Measurements from ENCODE around the gene RTL9. TPM values are rescaled to one million over a fixed set of nuclear protein-coding genes. Genes with fewer than 3 reads are reported as not detected.

Gene RTL9
- total and polyA plus RNA-seq, 2 experiments from 2014 or later, result 0.31 TPM; not detected in 1

DNA sequence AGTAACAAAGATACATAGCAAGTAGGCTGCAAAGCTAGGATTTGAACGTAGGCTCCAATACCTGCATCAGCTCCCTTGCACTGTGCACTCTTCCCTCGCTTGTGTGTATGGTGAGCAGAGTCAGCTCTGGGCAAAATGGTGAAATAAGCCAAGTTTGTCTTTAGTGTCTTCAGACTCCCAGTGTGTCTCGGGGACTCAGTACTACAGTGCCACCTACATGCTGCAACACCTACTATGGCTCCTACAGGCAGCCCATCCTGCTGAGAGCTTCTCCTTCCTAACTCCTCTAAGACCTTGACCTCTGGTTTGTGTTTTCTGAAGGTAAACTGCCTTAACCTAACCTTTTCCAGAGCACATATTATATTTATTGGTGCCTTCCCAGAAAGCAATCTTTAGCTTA lies 42.5 kb downstream of the RTL9 start:
- Mint-ChIP-seq H3K4me1 (peaks cover 19% of the 10 kb centered on the region), H3K36me3 (ENCODE audit: low read depth) (no peaks in the 10 kb centered on the region), H3K4me3 (no peak overlapping the region), H3K9me3 (no peaks in the 10 kb centered on the region), H3K27ac (no peak overlapping the region), H3K27me3 (ENCODE audit: insufficient read depth, low read depth, poor library complexity) (peaks cover 2% of the 10 kb centered on the region)
- Histone ChIP-seq H3K4me1 (ENCODE audit: insufficient read depth) (peaks cover 7% of the 10 kb centered on the region; the same call in 1 of the 2 replicates), H4K20me1 (replicated peaks; ENCODE audit: insufficient read depth) (no peaks in the 10 kb centered on the region), H3K27ac (ENCODE audit: low read depth) (no peak overlapping the region), H3K4me3 (no peak overlapping the region), H3K9me2 (ENCODE audit: insufficient read depth) (no peaks in the 10 kb centered on the region), H3K27me3 (ENCODE audit: insufficient read depth) (no peaks in the 10 kb centered on the region), H3F3A (replicated peaks; ENCODE audit: low read depth) (no peaks in the 10 kb centered on the region), H2AFZ (no peak overlapping the region), H3K4me2 (no peak overlapping the region), H3K79me2 (replicated peaks; ENCODE audit: insufficient read depth) (no peaks in the 10 kb centered on the region), H3K36me3 (ENCODE audit: insufficient read depth) (no peaks in the 10 kb centered on the region)
- no peak for DNase-seq (ENCODE audit: low spot score)
- ATAC-seq, result peak; percentile 41; the same call in 2 of the 3 replicates
- TF ChIP-seq, protein P1, sequence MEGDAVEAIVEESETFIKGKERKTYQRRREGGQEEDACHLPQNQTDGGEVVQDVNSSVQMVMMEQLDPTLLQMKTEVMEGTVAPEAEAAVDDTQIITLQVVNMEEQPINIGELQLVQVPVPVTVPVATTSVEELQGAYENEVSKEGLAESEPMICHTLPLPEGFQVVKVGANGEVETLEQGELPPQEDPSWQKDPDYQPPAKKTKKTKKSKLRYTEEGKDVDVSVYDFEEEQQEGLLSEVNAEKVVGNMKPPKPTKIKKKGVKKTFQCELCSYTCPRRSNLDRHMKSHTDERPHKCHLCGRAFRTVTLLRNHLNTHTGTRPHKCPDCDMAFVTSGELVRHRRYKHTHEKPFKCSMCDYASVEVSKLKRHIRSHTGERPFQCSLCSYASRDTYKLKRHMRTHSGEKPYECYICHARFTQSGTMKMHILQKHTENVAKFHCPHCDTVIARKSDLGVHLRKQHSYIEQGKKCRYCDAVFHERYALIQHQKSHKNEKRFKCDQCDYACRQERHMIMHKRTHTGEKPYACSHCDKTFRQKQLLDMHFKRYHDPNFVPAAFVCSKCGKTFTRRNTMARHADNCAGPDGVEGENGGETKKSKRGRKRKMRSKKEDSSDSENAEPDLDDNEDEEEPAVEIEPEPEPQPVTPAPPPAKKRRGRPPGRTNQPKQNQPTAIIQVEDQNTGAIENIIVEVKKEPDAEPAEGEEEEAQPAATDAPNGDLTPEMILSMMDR (conservative IDR thresholded peaks at IDR 0.05; ENCODE audit: low read depth in 2 of 2), result peak in 1 of 2 experiments; percentile 53; a peak in 2 of 4 replicates
- TF ChIP-seq EZH2 (IDR thresholded peaks at IDR 0.05; ENCODE audit: low read depth, unreplicated experiment), result no peak
- no peak for TF ChIP-seq JUNB (IDR thresholded peaks at IDR 0.05; ENCODE audit: unreplicated experiment)
- no peak for TF ChIP-seq CREB1 (CRISPR knock-in tag; IDR thresholded peaks at IDR 0.05; ENCODE audit: low read depth)
- TF ChIP-seq EZH2phosphoT487 (IDR thresholded peaks at IDR 0.05; ENCODE audit: unreplicated experiment), result no peak
- TF ChIP-seq STAT1 (IDR thresholded peaks at IDR 0.05; ENCODE audit: unreplicated experiment), result no peak
- TF ChIP-seq, protein P2, sequence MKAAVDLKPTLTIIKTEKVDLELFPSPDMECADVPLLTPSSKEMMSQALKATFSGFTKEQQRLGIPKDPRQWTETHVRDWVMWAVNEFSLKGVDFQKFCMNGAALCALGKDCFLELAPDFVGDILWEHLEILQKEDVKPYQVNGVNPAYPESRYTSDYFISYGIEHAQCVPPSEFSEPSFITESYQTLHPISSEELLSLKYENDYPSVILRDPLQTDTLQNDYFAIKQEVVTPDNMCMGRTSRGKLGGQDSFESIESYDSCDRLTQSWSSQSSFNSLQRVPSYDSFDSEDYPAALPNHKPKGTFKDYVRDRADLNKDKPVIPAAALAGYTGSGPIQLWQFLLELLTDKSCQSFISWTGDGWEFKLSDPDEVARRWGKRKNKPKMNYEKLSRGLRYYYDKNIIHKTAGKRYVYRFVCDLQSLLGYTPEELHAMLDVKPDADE (IDR thresholded peaks at IDR 0.05), result no peak
- TF ChIP-seq, protein P3, sequence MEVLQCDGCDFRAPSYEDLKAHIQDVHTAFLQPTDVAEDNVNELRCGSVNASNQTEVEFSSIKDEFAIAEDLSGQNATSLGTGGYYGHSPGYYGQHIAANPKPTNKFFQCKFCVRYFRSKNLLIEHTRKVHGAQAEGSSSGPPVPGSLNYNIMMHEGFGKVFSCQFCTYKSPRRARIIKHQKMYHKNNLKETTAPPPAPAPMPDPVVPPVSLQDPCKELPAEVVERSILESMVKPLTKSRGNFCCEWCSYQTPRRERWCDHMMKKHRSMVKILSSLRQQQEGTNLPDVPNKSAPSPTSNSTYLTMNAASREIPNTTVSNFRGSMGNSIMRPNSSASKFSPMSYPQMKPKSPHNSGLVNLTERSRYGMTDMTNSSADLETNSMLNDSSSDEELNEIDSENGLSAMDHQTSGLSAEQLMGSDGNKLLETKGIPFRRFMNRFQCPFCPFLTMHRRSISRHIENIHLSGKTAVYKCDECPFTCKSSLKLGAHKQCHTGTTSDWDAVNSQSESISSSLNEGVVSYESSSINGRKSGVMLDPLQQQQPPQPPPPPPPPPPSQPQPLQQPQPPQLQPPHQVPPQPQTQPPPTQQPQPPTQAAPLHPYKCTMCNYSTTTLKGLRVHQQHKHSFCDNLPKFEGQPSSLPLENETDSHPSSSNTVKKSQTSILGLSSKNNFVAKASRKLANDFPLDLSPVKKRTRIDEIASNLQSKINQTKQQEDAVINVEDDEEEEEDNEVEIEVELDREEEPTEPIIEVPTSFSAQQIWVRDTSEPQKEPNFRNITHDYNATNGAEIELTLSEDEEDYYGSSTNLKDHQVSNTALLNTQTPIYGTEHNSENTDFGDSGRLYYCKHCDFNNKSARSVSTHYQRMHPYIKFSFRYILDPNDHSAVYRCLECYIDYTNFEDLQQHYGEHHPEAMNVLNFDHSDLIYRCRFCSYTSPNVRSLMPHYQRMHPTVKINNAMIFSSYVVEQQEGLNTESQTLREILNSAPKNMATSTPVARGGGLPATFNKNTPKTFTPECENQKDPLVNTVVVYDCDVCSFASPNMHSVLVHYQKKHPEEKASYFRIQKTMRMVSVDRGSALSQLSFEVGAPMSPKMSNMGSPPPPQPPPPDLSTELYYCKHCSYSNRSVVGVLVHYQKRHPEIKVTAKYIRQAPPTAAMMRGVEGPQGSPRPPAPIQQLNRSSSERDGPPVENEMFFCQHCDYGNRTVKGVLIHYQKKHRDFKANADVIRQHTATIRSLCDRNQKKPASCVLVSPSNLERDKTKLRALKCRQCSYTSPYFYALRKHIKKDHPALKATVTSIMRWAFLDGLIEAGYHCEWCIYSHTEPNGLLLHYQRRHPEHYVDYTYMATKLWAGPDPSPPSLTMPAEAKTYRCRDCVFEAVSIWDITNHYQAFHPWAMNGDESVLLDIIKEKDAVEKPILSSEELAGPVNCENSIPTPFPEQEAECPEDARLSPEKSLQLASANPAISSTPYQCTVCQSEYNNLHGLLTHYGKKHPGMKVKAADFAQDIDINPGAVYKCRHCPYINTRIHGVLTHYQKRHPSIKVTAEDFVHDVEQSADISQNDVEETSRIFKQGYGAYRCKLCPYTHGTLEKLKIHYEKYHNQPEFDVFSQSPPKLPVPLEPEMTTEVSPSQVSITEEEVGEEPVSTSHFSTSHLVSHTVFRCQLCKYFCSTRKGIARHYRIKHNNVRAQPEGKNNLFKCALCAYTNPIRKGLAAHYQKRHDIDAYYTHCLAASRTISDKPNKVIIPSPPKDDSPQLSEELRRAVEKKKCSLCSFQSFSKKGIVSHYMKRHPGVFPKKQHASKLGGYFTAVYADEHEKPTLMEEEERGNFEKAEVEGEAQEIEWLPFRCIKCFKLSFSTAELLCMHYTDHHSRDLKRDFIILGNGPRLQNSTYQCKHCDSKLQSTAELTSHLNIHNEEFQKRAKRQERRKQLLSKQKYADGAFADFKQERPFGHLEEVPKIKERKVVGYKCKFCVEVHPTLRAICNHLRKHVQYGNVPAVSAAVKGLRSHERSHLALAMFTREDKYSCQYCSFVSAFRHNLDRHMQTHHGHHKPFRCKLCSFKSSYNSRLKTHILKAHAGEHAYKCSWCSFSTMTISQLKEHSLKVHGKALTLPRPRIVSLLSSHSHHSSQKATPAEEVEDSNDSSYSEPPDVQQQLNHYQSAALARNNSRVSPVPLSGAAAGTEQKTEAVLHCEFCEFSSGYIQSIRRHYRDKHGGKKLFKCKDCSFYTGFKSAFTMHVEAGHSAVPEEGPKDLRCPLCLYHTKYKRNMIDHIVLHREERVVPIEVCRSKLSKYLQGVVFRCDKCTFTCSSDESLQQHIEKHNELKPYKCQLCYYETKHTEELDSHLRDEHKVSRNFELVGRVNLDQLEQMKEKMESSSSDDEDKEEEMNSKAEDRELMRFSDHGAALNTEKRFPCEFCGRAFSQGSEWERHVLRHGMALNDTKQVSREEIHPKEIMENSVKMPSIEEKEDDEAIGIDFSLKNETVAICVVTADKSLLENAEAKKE (CRISPR knock-in tag; IDR thresholded peaks at IDR 0.05), result no peak
- TF ChIP-seq, protein P4, sequence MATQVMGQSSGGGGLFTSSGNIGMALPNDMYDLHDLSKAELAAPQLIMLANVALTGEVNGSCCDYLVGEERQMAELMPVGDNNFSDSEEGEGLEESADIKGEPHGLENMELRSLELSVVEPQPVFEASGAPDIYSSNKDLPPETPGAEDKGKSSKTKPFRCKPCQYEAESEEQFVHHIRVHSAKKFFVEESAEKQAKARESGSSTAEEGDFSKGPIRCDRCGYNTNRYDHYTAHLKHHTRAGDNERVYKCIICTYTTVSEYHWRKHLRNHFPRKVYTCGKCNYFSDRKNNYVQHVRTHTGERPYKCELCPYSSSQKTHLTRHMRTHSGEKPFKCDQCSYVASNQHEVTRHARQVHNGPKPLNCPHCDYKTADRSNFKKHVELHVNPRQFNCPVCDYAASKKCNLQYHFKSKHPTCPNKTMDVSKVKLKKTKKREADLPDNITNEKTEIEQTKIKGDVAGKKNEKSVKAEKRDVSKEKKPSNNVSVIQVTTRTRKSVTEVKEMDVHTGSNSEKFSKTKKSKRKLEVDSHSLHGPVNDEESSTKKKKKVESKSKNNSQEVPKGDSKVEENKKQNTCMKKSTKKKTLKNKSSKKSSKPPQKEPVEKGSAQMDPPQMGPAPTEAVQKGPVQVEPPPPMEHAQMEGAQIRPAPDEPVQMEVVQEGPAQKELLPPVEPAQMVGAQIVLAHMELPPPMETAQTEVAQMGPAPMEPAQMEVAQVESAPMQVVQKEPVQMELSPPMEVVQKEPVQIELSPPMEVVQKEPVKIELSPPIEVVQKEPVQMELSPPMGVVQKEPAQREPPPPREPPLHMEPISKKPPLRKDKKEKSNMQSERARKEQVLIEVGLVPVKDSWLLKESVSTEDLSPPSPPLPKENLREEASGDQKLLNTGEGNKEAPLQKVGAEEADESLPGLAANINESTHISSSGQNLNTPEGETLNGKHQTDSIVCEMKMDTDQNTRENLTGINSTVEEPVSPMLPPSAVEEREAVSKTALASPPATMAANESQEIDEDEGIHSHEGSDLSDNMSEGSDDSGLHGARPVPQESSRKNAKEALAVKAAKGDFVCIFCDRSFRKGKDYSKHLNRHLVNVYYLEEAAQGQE (IDR thresholded peaks at IDR 0.05; ENCODE audit: unreplicated experiment), result no peak
